ENCODE data around the gene PTPRD.
"Not testable (repeated sequence)": the region's sequence is repeated elsewhere in the genome, so short reads cannot be mapped to it uniquely, and the experiment has no call there.

The PTPRD gene

DNA sequence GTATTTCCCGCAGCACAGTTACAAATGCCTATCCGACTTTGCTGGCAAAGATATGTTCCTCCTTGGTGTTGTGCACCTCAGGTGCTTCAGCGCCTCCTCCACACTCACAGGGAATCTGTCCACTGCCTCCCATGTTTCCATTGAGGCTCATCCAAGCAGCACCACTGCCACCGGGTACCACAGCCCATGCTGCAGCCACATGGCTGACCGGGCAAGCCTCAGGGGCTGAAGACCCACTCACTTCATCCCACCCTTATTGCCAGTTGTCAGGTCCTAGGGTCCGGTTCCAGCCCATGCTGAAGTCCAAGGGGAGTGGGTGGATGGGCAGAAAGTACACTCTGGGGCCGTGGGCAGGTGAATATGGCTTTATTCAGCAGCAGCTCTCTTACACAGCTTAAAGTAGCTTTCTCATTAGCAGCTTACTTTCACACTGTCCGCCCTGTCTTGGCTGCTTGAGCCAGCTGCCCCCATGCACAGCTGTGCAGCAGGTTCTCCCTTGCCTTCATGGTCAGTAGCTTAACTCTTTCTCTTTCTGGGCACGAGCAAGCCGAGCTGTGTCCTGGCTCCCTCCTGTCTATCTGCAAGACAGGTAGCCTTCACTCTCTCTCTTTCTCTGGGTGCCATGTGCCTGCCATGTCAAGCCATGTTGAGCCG, 1052.3 kb downstream of the PTPRD start:
- no peak for DNase-seq

DNA sequence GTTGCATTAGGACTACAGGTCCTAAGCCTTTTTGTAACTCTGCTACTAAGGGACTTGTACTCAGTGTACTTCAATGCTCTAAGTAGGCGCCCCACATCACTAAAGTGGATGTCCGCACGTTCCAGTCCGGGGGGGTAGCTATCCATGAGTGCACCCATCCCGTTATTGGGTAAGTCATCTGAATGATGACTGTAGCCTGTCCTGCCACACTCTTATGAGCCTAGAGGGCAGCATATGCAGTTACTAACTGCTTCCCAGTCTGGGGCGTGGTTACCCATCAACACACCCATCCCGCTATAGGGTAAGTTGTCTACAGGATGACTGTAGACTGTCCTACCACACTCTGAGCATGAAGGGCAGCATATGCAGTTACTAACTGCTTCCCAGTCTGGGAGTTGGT, 1053.9 kb downstream of the PTPRD start:
- DNase-seq: no peak

DNA sequence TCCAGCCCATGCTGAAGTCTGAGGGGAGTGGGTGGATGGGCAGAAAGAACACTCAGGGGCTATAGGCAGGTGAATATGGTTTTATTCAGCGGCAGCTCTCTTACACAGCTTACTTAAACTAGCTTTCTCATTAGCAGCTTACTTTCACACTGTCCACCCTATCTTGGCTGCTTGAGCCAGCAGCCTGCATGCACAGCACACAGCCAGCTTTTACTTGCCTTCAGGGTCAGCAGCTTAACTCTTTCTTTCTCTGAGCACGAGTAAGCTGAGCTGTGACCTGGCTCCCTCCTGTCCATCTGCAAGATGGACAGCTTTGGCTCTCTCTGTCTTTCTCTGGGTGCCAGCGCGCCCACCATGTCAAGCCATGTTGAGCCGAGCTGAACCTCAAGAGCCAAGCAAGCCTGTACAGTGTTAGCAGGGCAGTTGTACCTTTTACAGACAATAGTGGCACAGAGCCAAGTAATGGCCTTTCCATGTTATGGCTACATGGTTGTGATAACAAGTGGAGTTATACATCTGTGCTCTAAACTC, 1054.9 kb downstream of the PTPRD start:
- no peak for DNase-seq

DNA sequence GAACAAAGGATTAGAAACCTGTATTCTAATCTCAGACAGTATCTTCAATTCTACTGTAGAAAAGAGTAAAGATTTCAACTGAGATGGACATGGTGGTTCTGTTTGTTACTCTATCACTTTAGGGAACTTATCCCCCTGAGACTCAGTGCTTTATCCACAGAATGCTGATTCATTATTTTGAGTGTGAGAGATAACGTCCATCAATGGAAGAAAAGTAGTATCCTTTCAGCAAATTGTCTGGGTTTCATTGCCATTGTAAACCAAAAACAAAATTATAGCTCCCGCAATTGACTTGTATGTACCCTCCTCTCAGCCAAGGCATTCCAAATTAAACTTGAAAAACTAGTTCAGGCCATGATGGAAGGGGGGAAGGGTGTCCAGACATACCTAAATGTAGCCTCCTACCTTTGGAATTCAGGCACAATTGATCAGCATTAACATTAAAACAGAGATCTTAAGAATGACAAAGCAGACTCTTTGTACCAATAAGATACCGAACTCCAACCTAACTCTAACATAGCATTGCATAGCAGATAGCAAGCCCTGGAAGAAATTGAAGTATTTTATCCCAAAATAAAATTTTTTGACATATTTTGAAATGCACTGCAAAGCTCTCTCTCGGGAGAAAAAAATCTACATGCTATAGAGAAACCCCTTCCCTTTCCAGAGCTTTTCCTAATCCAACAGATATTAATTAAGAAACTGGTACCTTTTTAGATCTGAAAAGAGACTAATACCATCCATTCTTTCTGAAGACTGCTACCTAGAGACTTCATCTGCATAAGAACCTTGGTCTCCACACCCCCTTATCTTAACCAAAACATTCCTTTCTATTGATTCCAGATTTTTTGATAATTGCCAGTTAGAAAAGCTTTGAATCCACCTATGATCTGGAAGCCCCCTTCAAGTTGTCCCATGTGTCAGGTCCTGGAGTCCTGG, 1055.7 kb downstream of the PTPRD start:
- DNase-seq: no peak

DNA sequence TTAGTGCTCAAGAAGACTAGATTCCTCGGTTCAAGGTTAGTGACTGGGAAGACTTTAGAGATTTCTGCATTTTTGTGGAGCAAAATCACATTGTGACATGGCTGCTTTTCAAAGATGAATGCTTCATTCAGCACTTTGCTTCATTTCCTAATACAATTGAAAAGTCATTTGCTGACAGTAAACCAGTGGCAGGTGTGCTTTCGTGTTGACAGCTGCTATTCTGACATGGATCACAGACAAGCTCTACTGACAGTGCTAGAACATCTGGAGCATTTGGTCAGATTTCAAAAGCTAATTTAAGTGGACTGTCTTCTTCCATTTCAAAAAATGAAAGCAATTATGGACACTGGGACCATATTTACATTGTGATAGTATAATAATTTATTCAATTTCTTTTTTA, 1060.1 kb downstream of the PTPRD start:
- DNase-seq: no peak

DNA sequence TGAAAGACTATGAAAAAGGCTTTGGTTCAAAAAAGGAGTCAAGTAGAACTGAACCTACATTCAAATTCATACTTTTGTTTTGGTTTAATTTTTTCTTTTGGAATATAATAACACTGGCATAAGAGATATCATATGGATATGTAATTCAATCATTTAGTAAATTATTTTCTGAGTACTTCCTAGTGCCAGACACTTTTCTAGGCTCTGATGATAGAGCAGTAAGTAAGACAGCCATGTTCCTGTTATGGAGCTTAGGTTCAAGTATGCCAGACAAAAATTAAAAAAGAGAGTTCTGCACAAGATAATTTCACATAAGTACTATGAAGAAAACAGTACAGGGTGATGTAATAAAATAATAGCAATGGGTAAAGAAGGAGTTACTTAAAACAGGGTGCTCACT, 1074.0 kb downstream of the PTPRD start:
- DNase-seq: no peak

DNA sequence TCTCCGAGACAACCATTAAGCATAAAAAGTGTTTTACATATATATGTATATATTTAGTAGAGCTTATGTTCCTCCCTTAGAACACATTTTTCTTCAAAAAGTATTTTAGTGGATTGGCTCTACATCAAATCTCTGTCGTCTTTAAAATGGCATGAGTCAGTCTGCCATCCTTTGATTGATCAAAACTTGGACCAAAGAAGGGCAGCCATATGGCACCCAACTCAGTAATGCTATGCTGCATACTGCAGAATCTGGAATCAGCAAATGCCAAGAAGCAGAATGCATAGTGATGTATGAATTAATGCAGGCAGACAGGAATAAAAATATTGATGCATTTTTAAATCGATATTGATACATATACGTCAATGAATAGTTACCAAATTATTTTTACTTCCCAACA, 1074.4 kb downstream of the PTPRD start:
- DNase-seq: no peak

DNA sequence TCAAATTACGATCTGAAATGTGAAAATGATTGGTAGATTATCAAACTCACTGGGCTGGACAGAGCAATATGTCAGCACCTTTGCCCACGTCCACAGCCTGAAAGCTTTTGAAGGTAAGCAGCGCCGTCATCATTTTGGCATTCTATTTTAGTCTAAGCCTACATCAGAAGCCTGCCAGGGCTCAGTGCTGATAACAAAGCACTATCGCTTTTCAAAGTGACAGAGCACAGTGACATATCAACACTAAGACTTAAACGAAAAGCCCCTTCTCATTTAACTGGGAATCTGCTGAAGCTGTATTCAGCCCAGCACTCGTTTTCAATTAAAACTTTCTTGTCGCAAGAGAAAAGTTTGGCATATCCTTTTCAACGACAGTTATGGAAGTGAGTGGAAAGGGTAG, 1076.3 kb downstream of the PTPRD start:
- DNase-seq: no peak

DNA sequence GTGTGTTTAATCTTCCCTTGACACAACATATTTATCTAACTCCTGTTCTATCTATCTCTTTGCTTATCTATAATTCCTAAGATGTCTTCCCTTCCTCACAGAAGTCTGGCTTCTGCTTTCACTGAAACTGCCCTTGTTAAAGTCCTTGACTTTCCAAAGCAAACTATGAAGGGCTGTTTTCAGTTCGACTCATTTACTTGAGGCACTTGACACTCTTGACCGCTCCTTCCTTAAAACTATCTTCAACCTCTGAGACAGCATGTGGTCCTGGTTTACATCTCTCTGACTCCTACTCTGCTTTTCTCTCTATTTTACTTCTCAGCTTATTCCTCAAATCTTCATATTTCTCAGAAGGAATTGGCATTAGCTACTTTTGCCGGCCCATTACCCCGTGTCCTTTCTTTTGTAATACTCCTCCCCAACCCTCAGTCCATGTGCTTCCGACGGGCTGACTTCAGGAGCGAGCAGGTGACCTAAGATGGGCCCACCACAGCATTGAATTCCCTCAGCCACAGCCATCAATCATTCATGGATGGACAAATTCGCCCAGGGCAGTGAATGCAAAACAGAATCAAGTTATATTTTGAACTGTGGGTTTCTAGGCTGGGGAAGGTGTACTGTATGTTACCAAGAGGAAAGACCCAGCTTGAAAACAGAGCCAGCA, 1089.2 kb downstream of the PTPRD start:
- no peak for DNase-seq

DNA sequence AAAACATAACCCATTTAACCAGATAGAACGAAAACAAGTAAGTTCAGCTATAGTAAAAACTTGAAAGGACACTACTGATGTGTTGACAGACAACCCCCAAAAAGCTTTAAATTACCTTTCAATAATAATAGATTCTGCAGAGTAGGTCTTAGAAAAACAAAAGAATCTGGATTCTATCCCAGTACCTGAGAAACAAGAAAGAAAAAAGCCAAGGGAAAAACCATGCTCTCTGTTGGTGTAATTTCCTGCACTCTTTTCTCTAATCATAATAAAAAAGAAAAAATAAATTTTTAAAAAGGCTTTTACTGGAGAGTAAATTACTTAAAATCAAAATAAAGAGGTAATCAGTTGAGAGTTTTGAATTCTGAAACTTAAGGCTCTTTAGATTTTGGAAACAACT, 1090.4 kb downstream of the PTPRD start:
- DNase-seq: no peak

DNA sequence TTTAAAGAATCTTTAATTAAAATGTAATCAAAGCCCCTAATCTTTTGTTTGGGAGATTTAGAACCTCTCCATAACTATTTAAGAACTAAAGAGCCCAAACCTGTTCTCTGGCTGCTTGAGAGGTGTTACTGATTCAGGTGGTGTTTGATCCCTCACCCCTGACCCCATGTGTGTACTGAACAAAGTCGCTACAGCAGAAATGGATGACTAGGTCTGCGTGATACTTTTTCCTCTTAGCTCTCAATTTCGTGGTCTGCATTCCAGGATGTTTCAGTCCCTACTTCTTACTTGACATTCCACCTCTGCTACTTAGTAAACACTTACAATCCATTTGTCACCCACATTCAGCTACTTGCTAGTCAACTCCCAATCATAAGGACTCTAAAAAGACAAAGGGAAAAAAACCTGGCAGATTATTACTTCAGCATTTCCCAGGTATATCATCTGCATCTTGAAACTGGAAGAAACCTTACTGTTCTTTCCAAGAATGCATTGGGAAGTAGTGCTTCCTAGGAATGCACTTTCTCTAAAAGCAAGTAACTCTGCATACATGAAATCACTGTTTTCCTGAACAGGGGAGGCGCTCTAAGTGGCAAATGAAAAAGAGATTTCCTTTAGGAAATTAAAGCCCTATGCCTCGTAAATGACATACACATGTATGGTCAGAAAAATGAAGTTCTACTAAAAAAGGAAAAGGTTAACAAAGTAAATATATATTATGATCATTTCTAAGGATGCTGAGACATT, 1091.6 kb downstream of the PTPRD start:
- DNase-seq: no peak

DNA sequence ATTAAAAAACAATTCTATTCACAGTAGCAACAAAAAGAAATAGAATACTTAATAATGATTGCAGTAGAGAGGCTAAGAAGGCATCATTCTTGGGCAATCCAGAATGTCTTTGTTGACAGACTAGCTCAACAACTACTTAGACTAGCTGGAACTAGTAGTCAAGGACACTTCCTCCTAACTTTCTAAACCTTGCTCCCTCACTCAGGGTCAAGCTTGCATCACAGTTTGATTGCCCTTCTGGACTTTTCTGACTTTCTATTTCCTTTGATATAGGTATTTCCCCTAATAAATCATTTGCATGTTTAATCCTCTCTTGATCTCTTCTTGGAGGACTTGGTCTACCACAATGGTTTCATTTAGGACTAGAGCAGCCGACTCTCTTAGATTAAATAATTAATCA, 1107.9 kb downstream of the PTPRD start:
- DNase-seq: no peak

DNA sequence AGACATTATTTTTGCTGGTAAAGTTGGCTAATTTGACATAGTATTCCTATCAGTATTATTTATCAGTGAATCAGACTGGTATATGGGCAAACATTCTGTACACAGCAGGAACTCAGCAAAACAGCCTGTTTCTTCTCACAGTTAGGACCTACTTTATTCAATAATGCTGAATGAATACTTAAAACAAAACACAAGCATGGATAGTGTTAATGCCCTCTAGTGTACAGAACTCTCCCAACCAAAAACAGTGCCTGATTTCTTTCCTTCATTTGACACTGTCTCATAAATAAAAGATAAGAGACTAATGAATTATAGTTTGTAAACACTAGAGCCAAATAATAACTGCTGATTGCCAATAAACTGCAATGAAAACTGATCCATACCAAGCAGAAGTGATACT, 1113.3 kb downstream of the PTPRD start:
- DNase-seq: no peak

DNA sequence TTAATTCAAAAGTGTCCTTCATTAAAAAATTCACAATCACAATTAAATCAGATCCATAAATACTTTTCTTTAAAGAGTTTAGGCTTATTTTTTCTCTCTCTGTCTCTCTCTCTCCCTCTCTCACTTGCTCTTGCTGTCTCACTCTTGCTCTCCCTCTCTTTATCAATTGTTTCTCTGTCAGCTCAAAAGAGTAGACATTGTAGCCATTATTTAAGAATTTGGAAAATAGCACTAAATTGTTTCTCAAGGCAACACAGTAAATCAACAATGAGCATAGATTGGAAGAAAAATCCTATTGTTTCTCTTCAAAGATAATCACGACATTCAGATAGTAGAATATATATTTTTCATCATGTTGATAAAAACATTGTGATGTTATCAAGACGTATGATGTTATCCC, 1114.0 kb downstream of the PTPRD start:
- DNase-seq: no peak

DNA sequence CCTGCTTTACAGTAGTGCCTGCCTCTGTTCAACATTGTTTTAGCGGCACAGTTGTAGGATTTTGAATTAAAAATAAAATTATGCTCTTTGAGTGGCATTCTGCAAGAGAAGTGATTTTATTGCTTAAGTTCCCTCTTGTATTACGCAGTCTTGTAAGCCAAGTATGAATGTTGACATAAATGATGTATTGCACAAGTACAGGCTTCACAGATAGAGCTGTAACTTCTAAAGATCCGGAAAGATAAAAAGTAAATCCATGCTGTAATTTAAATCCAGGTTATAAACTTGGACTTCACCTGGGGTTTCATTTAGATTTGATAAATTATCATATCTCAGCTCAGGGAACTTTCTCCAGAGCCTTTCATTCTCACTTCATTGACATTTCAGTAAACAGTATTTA, 1114.7 kb downstream of the PTPRD start:
- no peak for DNase-seq

DNA sequence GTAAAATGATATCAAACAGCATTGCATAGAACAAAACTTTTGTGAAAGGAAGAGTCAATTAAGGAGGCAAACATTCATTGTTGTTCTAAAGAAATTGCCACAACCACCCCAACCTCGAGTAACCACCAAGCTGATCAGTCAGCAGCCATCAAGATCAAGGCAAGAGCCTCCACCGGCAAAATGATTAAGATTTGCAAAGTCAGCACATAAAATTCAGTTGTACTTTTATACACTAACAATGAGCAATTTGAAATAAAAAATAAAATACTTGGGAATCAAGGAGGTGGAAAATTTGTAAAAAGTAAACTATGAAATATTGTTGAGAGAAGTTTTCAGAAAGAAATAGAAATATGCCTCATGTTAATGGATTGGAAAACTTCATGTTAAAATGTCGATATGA, 1118.5 kb downstream of the PTPRD start:
- no peak for DNase-seq

DNA sequence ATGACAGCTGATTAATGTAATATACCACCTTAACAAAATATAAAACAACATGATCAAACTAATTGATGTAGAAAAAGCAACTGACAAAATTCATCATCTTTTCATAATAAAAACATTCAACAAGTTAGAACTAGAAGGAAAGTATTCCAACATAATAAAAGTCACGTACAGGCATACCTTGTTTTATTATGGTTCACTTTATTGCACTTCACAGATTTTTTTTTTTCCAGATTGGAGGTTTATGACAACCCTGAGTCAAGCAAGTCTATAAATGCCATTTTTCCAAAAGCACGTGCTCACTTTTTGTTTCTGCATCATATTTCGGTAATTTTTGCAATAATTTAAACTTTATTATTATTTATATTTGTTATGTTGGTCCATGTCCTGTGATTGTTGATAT, 1120.3 kb downstream of the PTPRD start:
- no peak for DNase-seq

DNA sequence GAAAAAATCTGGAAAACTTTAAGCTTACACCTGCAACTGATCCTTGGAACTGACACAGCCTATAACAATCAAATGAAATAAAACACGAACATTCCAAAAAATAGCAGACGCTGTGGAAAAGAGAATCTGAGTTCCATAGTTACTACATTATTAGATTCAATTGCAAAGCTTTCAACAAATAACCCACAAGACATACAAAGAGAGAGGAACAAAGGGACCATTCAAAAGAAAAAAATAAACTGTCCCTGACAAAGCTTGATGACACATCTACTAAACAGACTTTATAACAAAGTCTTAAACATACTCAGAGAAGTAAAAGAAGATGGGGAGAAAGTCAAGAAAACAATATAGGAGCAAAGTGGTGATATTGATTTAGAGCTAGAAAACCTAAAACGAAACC, 1123.6 kb downstream of the PTPRD start:
- no peak for DNase-seq

DNA sequence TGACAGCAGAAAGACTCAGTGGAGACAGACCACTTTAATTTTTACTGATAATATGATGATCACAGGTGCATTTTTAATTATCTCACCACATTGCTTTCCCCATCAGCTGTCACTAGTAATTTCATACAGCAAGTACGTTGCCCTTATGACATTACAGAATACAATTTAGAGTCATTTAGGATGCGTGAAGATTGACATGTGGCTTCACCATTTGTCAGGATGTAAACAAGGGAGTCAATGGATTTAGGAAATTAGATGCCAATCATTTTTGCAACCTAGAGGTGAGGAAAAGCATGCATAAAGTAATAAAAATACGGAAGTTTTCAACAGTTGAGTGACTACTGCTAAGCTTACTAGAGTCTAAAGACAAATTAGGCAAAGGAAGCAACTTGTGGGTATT, 1129.6 kb downstream of the PTPRD start:
- no peak for DNase-seq

DNA sequence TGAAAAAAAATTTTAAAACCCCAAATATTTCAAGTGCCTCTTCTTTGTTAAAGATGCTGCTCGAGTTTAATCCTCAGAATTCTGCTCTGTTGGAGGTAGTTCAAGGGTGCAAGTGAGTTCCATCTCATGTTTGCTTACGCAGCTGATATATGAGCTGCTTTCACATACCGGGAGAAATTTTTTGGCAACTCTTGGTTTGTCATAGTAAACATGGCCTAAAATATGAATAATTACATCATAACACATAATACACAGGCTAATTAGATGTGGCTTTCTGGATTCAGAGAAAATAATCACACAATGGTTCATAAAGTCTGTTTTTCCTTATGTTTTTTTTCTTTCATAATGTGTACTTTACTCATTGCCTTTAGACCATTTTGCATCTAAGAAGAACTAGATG, 1134.1 kb downstream of the PTPRD start:
- no peak for DNase-seq

DNA sequence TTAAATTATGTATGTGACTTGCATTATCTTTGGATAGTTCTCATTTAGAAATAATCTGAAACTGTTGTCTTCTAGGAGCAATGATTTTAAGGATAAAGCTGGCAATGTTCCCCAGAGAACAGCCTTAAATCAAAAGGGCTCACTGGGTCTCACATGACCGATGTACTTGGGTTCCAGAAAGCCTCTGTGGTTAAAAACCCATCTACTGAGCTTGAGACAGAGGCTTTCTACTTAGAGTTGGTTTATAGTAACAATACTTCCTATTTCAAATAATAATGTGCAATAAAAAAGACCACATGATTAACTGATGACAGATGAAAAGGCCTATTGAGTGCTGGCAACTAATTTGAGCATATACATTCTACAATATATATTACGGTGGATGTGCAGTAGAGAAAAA, 1143.5 kb downstream of the PTPRD start:
- no peak for DNase-seq

DNA sequence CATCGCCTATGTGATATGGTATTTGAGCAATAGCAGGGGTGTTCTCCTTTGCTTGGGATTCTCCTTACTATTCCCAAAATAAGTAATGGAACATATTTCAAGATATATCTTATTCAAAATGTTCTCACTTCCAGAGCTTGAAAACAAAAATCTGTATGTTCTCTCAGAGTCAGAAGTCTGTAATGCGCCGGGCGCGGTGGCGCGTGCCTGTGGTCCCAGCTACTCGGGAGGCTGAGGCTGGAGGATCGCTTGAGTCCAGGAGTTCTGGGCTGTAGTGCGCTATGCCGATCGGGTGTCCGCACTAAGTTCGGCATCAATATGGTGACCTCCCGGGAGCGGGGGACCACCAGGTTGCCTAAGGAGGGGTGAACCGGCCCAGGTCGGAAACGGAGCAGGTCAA, 1170.9 kb downstream of the PTPRD start:
- not testable (repeated sequence) for DNase-seq

DNA sequence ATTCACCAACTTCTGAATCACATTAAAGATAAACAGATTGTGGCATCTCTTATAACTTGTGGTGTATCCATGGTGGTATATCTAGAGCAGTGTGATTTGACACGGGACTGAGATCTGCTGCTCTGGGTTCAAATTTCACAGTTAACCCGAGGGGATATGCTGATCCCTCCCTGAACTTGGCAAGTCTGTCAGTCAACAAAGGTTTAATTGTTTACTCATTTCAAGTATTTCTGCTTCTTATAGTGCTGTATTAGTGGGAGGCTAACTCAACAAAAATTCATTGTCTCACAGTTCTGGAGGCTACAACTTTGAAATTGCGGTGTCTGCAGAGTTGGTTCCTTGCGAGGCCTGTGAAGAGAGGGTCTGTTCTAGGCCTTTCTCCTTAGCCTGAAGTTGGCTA, 1175.2 kb downstream of the PTPRD start:
- no peak for DNase-seq
